ENCODE data around the gene TMIGD3. TPM values are rescaled to one million over a fixed set of nuclear protein-coding genes. Genes with fewer than 3 reads are reported as not detected.
A peak's percentile ranks its signal among the peaks of the same experiment; 100 is the strongest.

TMIGD3 gene
- total RNA-seq, 2 donors from 2014 or later: 0.64 to 11.4 TPM

- 60% methylated on average over 5 of the region's 5 CpGs for WGBS
- no peak for TF ChIP-seq POLR2AphosphoS5 (IDR thresholded peaks at IDR 0.05)
- H3K36me3 ChIP-seq: peaks cover 0 to 5% of the 10 kb centered on the region in 2 donors
- intact Hi-C loops (cut with DNase I): no loop called here
- no peak for DNase-seq (ENCODE audit: low spot score)
- H3K27me3 ChIP-seq (replicated peaks; ENCODE audit: insufficient read depth): no peaks in the 10 kb centered on the region
- H3K27ac ChIP-seq: no peak overlapping the region
- H3K4me1 ChIP-seq (replicated peaks): no peaks in the 10 kb centered on the region
- H3K4me3 ChIP-seq: no peak overlapping the region
- H3K9me3 ChIP-seq: no peaks in the 10 kb centered on the region
Measured at GRCh38 chr1:111454859-111455641, 48.4 kb downstream of the TMIGD3 start.

GRCh38 chr1:111453706-111454105 lies 49.7 kb downstream of the TMIGD3 start:
- 78% methylated on average over 3 of the region's 3 CpGs for WGBS
- Histone ChIP-seq H3K27ac (no peak overlapping the region), H3K9me3 (no peaks in the 10 kb centered on the region), H3K4me1 (replicated peaks) (no peaks in the 10 kb centered on the region), H3K36me3 (no peaks in the 10 kb centered on the region), H3K4me3 (no peak overlapping the region), H3K27me3 (replicated peaks; ENCODE audit: insufficient read depth) (no peaks in the 10 kb centered on the region)
- no peak for DNase-seq (ENCODE audit: low spot score)
- intact Hi-C loops (cut with DNase I): no loop called here
- TF ChIP-seq POLR2AphosphoS5 (IDR thresholded peaks at IDR 0.05): no peak
- no peak for TF ChIP-seq POLR2A (IDR thresholded peaks at IDR 0.05)
- no peak for TF ChIP-seq CTCF (IDR thresholded peaks at IDR 0.05)

- Histone ChIP-seq H3K4me1 (replicated peaks) (no peaks in the 10 kb centered on the region), H3K27ac (no peak overlapping the region), H3K4me3 (no peak overlapping the region), H3K9me3 (no peaks in the 10 kb centered on the region), H3K36me3 (no peaks in the 10 kb centered on the region), H3K27me3 (replicated peaks; ENCODE audit: insufficient read depth) (no peaks in the 10 kb centered on the region)
- TF ChIP-seq CTCF (IDR thresholded peaks at IDR 0.05): no peak
- 83% methylated on average over 3 of the region's 3 CpGs for WGBS
- no peak for DNase-seq (ENCODE audit: low spot score)
- intact Hi-C loops (cut with DNase I): no loop called here
Measured at GRCh38 chr1:111452581-111452980, 50.9 kb downstream of the TMIGD3 start.

- Histone ChIP-seq H3K4me3 (peak overlapping the region; percentile 71 to 91), H3K9me3 (no peaks in the 10 kb centered on the region), H3K27me3 (replicated peaks; ENCODE audit: insufficient read depth) (no peaks in the 10 kb centered on the region), H3K27ac (no peak overlapping the region), H3K4me1 (replicated peaks) (no peaks in the 10 kb centered on the region), H3K36me3 (no peaks in the 10 kb centered on the region)
- intact Hi-C loops (cut with DNase I): no loop called here
- no peak for DNase-seq (ENCODE audit: low spot score)
- TF ChIP-seq POLR2A (IDR thresholded peaks at IDR 0.05) (no peak), POLR2AphosphoS5 (IDR thresholded peaks at IDR 0.05) (no peak), CTCF (IDR thresholded peaks at IDR 0.05) (no peak)
- WGBS: 40% methylated on average over 3 of the region's 3 CpGs
Measured at GRCh38 chr1:111450185-111450584, 53.2 kb downstream of the TMIGD3 start.

GRCh38 chr1:111449703-111450017 lies 53.8 kb downstream of the TMIGD3 start:
- no peak for DNase-seq (ENCODE audit: low spot score)
- no peaks in the 10 kb centered on the region for H3K36me3 ChIP-seq
- H3K27ac ChIP-seq: peak overlapping the region; percentile 69 to 82
- peak overlapping the region; percentile 71 to 91 for H3K4me3 ChIP-seq
- WGBS: 0% methylated on average over 8 of the region's 8 CpGs
- no peaks in the 10 kb centered on the region for H3K9me3 ChIP-seq
- intact Hi-C loops (cut with DNase I): no loop called here
- TF ChIP-seq POLR2A (IDR thresholded peaks at IDR 0.05) (no peak), POLR2AphosphoS5 (IDR thresholded peaks at IDR 0.05) (no peak), CTCF (IDR thresholded peaks at IDR 0.05) (no peak)
- no peaks in the 10 kb centered on the region for H3K4me1 ChIP-seq (replicated peaks)
- no peaks in the 10 kb centered on the region for H3K27me3 ChIP-seq (replicated peaks; ENCODE audit: insufficient read depth)

All from prostate gland (tissue), 2 donors.